ENCODE data around the gene ZNF286A. TPM values are rescaled to one million over a fixed set of nuclear protein-coding genes. Genes with fewer than 3 reads are reported as not detected.
"Not testable (repeated sequence)": the region's sequence is repeated elsewhere in the genome, so short reads cannot be mapped to it uniquely, and the experiment has no call there.

ZNF286A gene
- total and polyA plus RNA-seq, 11 donors, result 8.2 to 14.0 (median 11.4) TPM

- DNase-seq (no peak), ATAC-seq (no peak)
- Histone ChIP-seq H3K27me3 (no peaks in the 10 kb centered on the region), H3K4me3 (no peak overlapping the region), H3K36me3 (no peaks in the 10 kb centered on the region), H3K4me1 (peaks cover 0 to 27% (median 16%) of the 10 kb centered on the region in 12 donors), H3K27ac (peak overlapping the region in 1 of 12 donors; percentile 13), H3K9me3 (no peaks in the 10 kb centered on the region)
- WGBS, 4 donors, result 57 to 69% (median 63%) methylated on average over 6 of the region's 6 CpGs
- TF ChIP-seq, protein P1, sequence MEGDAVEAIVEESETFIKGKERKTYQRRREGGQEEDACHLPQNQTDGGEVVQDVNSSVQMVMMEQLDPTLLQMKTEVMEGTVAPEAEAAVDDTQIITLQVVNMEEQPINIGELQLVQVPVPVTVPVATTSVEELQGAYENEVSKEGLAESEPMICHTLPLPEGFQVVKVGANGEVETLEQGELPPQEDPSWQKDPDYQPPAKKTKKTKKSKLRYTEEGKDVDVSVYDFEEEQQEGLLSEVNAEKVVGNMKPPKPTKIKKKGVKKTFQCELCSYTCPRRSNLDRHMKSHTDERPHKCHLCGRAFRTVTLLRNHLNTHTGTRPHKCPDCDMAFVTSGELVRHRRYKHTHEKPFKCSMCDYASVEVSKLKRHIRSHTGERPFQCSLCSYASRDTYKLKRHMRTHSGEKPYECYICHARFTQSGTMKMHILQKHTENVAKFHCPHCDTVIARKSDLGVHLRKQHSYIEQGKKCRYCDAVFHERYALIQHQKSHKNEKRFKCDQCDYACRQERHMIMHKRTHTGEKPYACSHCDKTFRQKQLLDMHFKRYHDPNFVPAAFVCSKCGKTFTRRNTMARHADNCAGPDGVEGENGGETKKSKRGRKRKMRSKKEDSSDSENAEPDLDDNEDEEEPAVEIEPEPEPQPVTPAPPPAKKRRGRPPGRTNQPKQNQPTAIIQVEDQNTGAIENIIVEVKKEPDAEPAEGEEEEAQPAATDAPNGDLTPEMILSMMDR (IDR thresholded peaks at IDR 0.05), result no peak
- no peak for TF ChIP-seq POLR2A (IDR thresholded peaks at IDR 0.05)
- intact Hi-C loops (cut with DNase I), result no loop called here
These were observed 36.4 kb upstream of the ZNF286A start for GRCh38 chr17:15663176-15663575.

- TF ChIP-seq, protein P1 (IDR thresholded peaks at IDR 0.05), result no peak
- no peak for TF ChIP-seq POLR2A (IDR thresholded peaks at IDR 0.05)
- H3K36me3 ChIP-seq, result no peaks in the 10 kb centered on the region
- peak overlapping the region in 1 of 12 donors; percentile 13 for H3K27ac ChIP-seq
- ATAC-seq (no peak), DNase-seq (no peak)
- peaks cover 0 to 27% (median 16%) of the 10 kb centered on the region in 12 donors for H3K4me1 ChIP-seq
- no peak overlapping the region for H3K4me3 ChIP-seq
- WGBS, 4 donors, result 89 to 96% (median 95%) methylated on average over 4 to 5 of the region's 5 CpGs
- intact Hi-C loops (cut with DNase I), result no loop called here
- no peaks in the 10 kb centered on the region for H3K9me3 ChIP-seq
- H3K27me3 ChIP-seq, result no peaks in the 10 kb centered on the region
These were observed 35.9 kb upstream of the ZNF286A start for GRCh38 chr17:15663691-15664090.

- H3K36me3 ChIP-seq; H3K4me3 ChIP-seq; H3K27me3 ChIP-seq; intact Hi-C loops (cut with DNase I); H3K27ac ChIP-seq; H3K4me1 ChIP-seq; DNase-seq; H3K9me3 ChIP-seq: not testable (repeated sequence)
- TF ChIP-seq, protein P1 (IDR thresholded peaks at IDR 0.05), result peak in 6 of 12 donors; percentile 17 to 47 (median 32)
- ATAC-seq, result peak in 2 of 4 donors; percentile 29 to 63
- WGBS, 4 donors, result 40 to 73% (median 49%) methylated on average over 1 to 5 of the region's 5 CpGs
These were observed 30.0 kb upstream of the ZNF286A start for GRCh38 chr17:15669526-15669925.

DNA sequence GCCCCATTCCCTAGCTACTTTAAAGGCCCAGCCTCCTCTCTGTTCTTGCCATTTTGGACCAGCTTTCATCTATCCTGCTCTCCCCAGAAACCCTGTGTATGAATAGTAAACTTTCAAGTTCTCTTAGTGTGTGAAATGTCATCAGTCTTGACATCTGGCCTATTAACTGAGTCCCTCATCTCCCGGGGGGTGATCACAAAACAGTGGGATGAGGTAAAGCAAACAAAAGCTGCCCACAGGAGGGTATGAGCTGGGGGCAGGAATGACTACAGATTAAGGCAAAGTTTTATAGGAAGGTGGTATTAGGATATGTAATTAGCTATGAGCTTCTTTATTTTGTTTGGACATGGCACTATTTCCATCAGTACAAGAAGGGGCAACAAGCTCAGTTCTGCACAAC, 24.9 kb upstream of the ZNF286A start:
- H3K9me3 ChIP-seq; intact Hi-C loops (cut with DNase I); H3K36me3 ChIP-seq; H3K4me3 ChIP-seq; H3K27ac ChIP-seq; ATAC-seq; H3K4me1 ChIP-seq; DNase-seq; H3K27me3 ChIP-seq: not testable (repeated sequence)
- WGBS, 4 donors, result 79 to 95% (median 90%) methylated on average over 1 of the region's 1 CpG

DNA sequence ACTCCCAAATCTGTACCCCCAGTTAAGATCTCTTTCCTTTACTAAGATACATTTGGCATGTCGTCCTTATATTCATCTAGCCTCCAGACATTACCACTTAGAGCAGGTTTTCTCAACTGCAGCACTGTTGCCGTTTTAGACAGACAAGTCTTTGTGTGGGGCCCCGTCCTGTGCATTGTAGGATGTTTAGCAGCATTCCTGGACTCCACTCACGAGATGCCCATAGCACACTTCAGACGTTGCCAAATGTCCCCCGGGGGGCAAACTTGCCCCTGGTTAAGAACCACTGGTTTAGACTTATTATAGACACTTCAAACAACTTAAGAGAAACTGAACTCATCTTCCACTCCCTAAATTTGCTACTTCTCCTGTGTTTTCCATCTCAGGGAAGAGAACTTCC, 23.6 kb upstream of the ZNF286A start:
- ATAC-seq; H3K4me1 ChIP-seq; H3K9me3 ChIP-seq; intact Hi-C loops (cut with DNase I); H3K36me3 ChIP-seq; H3K4me3 ChIP-seq; DNase-seq; H3K27ac ChIP-seq; H3K27me3 ChIP-seq: not testable (repeated sequence)
- WGBS, 4 donors, result 83 to 88% (median 87%) methylated on average over 6 of the region's 6 CpGs

DNA sequence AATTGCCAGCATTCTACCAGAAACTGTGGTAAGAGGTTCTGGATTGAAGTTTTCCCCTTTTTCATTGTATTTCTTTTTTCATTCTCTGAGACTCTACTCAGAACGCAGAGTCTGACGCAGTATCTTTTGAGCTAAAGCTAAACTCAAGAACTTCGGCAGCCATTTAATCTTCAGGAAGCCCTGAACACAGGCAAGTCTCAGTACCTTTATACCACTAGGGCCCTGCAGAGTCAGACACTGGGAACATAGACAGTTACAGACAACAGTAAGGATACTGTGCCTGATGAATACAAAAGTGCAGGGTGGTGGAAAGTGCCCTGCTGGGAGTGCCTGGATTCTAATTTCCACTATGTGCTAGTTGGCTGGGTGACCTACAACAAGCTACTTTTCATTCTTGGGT, 16.4 kb upstream of the ZNF286A start:
- 91 to 96% (median 96%) methylated on average over 3 of the region's 3 CpGs for WGBS, 4 donors
- H3K27ac ChIP-seq; DNase-seq; H3K36me3 ChIP-seq; H3K27me3 ChIP-seq; intact Hi-C loops (cut with DNase I); H3K4me1 ChIP-seq; H3K9me3 ChIP-seq; ATAC-seq: not testable (repeated sequence)
- peak overlapping the region in 3 of 12 donors; percentile 34 to 63 (median 58) for H3K4me3 ChIP-seq

Measured in heart left ventricle (tissue), 16 donors.